GM12865 (cell line): Measurements from ENCODE around the gene VPS16.

Experiments
- DNase-seq: peaks from one replicate; pipeline ENCODE4 v3.0.0; 2010; ENCODE audit warnings: low read depth
- H3K4me3 ChIP-seq: 2 replicates; pipeline ENCODE4 v1.5.1; 2011; ENCODE audit warnings: mild to moderate bottlenecking, low read depth, low read length, control low read depth
- CTCF ChIP-seq: IDR thresholded peaks from 2 replicates; pipeline ENCODE4 v1.5.1; 2011; ENCODE audit warnings: low read length, control low read depth, low read depth, inconsistent platforms; ENCODE audit not compliant: insufficient read depth; ENCODE audit errors: missing control alignments

The VPS16 gene

DNA sequence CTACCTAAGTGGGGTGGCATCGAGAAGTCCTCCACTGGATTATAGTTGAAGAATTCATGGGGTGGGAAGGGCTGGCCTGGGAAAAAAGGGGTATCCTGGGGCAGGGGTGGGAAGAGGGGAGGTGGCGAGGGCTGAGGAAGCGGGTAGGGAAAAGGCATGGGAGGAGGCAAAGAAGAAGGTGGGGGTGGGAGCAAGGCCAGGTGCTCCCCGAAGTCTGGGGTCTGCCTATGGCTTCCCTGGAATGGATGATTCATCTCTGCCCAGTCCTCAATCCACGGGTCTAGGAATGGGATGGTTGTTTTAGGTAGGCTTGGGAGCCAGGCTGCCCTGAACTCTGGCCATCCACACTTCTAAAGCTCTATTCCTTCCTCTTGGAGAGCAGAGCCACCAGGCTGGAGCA lies 4.5 kb upstream of the VPS16 start:
- no peak overlapping the region for H3K4me3 ChIP-seq
- DNase-seq = no peak
- TF ChIP-seq CTCF = no peak

- H3K4me3 ChIP-seq = no peak overlapping the region
- TF ChIP-seq CTCF = no peak
- no peak for DNase-seq
Measured at GRCh38 chr20:2837221-2837960, 3.2 kb upstream of the VPS16 start.

DNA sequence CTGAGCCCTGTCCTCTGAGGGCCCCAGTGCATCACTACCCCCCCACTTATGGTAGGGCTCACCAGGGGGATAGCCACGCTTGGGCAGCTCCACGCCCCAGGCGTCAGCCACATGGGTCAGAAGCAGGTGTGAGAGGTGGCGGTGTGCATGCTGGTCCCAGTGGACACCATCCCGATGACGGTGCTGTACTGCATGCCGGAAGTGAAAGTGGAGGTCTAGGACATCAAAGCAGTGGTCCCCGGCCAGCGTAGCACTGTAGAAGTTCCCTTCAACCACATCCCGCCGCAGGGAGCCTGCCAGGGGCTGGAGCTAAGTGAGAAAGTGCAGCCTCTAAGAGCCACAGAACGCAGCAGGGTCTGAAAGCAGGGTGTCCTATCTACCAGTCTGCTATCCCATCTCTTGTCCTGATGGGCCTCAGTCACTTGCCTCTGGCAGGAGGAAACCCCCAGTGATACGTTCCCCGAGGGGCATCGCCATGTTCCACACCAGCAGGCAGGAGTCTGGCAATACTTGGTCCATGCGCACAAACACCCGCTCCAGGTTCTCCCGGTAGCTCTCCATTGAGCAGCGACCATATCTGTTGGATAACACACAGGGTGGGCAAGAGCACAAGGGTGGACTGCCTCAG lies 2.3 kb upstream of the VPS16 start:
- peak; percentile 82 for DNase-seq
- H3K4me3 ChIP-seq = no peak overlapping the region
- TF ChIP-seq CTCF = no peak

DNA sequence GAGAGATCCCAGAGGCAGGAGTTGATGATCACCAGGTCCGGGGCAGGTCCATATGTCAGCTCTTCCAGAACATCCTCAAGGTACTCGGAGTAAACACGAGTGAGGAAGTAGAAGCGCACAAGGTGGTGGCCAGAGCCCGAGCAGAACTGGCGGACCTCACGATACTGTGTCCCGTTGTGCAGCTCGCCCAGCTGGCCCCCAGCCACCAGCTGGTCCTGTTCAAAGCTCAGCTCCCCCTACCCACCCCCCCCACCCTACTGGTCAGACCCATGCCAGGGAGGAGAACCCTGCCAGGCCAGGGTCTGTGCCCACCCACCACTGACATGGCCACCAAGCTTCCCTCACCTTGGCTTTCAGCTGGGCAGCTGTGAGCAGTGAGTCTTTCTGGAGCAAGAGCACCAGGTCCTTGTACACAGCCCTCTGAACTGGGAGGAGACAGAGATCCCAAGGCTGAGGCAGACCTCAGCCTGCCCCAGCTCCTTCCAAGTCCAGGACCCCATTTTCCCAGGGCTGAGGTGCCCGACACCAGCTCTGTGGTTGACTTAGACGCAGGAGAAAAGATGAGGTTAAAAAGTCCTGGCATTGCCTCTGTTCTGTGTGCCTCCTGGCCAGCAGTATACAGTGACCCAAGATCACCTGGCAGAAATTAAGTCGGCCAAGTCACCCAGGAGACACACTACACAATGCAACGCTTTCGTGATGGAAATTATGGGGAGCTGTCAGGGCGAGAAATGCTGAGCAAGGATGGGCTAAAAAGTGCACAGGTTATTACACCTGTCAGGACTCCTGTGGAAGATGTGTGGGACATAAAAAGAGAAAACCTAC lies 1.5 kb upstream of the VPS16 start:
- no peak overlapping the region for H3K4me3 ChIP-seq
- DNase-seq = no peak
- TF ChIP-seq CTCF = no peak

GRCh38 chr20:2839732-2840137 lies 810 bp upstream of the VPS16 start:
- H3K4me3 ChIP-seq = peak overlapping the region; percentile 99
- DNase-seq = no peak
- no peak for TF ChIP-seq CTCF

- H3K4me3 ChIP-seq = peak overlapping the region; percentile 99
- no peak for TF ChIP-seq CTCF
- DNase-seq = peak; percentile 51
Measured at GRCh38 chr20:2840967-2841531, 504 bp downstream of the VPS16 start.
